HEK293 (cell line): ENCODE data around the gene APOO.

Experiments
- ATF2 ChIP-seq: fragments of 450-650 bp; formaldehyde crosslinking; IDR thresholded peaks from 2 replicates; pipeline ENCODE4 v1.5.1; 2016; ENCODE audit warnings: missing biosample characterization, missing genetic modification characterization, low read depth
- IKZF3 ChIP-seq: fragments of 450-650 bp; IDR thresholded peaks from 2 replicates; pipeline ENCODE4 v1.5.0; 2018; ENCODE audit warnings: missing biosample characterization, mild to moderate bottlenecking, missing genetic modification characterization, moderate library complexity
- KLF10 ChIP-seq: fragments of 450-650 bp; IDR thresholded peaks from 2 replicates; pipeline ENCODE4 v1.5.1; 2018; ENCODE audit warnings: missing biosample characterization, mild to moderate bottlenecking, missing genetic modification characterization
- KLF17 ChIP-seq: fragments of 450-650 bp; formaldehyde crosslinking; IDR thresholded peaks from 2 replicates; pipeline ENCODE4 v1.5.1; 2016; ENCODE audit warnings: missing biosample characterization, missing genetic modification characterization
- KLF9 ChIP-seq: fragments of 450-650 bp; formaldehyde crosslinking; IDR thresholded peaks from 2 replicates; pipeline ENCODE4 v1.5.1; 2016; ENCODE audit warnings: missing biosample characterization, missing genetic modification characterization, low read depth
- OSR2 ChIP-seq: fragments of 450-650 bp; formaldehyde crosslinking; IDR thresholded peaks from 2 replicates; pipeline ENCODE4 v1.5.1; 2016; ENCODE audit warnings: missing biosample characterization, missing genetic modification characterization
- WT1 ChIP-seq: fragments of 450-650 bp; formaldehyde crosslinking; IDR thresholded peaks from 2 replicates; pipeline ENCODE4 v1.5.1; 2016; ENCODE audit warnings: missing biosample characterization, missing genetic modification characterization
- ZBTB26 ChIP-seq: fragments of 450-650 bp; formaldehyde crosslinking; optimal IDR thresholded peaks from 2 replicates; pipeline ENCODE3; 2016; ENCODE audit warnings: missing biosample characterization, mild to moderate bottlenecking, missing genetic modification characterization
- ZBTB6 ChIP-seq: fragments of 450-650 bp; formaldehyde crosslinking; IDR thresholded peaks from 2 replicates; pipeline ENCODE4 v1.5.1; 2017; ENCODE audit warnings: missing biosample characterization, missing genetic modification characterization
- ZNF132 ChIP-seq: fragments of 450-650 bp; formaldehyde crosslinking; IDR thresholded peaks from 2 replicates; pipeline ENCODE4 v1.5.1; 2017; ENCODE audit warnings: missing biosample characterization, missing genetic modification characterization, borderline replicate concordance
- ZNF140 ChIP-seq: fragments of 450-650 bp; formaldehyde crosslinking; IDR thresholded peaks from 2 replicates; pipeline ENCODE4 v1.5.1; 2016; ENCODE audit warnings: missing biosample characterization, missing genetic modification characterization
- ZNF2 ChIP-seq: fragments of 450-650 bp; formaldehyde crosslinking; IDR thresholded peaks from 2 replicates; pipeline ENCODE4 v1.5.1; 2016; ENCODE audit warnings: missing biosample characterization, missing genetic modification characterization
- ZNF202 ChIP-seq: fragments of 450-650 bp; formaldehyde crosslinking; IDR thresholded peaks from 2 replicates; pipeline ENCODE4 v1.5.1; 2016; ENCODE audit warnings: missing biosample characterization, missing genetic modification characterization, borderline replicate concordance
- ZNF335 ChIP-seq: fragments of 450-650 bp; formaldehyde crosslinking; conservative IDR thresholded peaks from 2 replicates; pipeline ENCODE4 v1.5.1; 2016; ENCODE audit warnings: missing biosample characterization, missing genetic modification characterization
- ZNF37A ChIP-seq: fragments of 450-650 bp; IDR thresholded peaks from 2 replicates; pipeline ENCODE4 v1.5.1; 2018; ENCODE audit warnings: missing biosample characterization, missing genetic modification characterization
- ZNF510 ChIP-seq: fragments of 450-650 bp; formaldehyde crosslinking; IDR thresholded peaks from 2 replicates; pipeline ENCODE4 v1.5.1; 2018; ENCODE audit warnings: mild to moderate bottlenecking, missing genetic modification characterization, missing biosample characterization; ENCODE audit not compliant: insufficient replicate concordance
- ZNF518A ChIP-seq: fragments of 450-650 bp; formaldehyde crosslinking; conservative IDR thresholded peaks from 2 replicates; pipeline ENCODE4 v1.5.1; 2016; ENCODE audit warnings: low read depth, missing biosample characterization, missing genetic modification characterization
- ZNF529 ChIP-seq: fragments of 450-650 bp; formaldehyde crosslinking; IDR thresholded peaks from 2 replicates; pipeline ENCODE4 v1.5.1; 2017; ENCODE audit warnings: missing genetic modification characterization, missing biosample characterization; ENCODE audit not compliant: insufficient replicate concordance
- ZNF544 ChIP-seq: fragments of 450-650 bp; formaldehyde crosslinking; IDR thresholded peaks from 2 replicates; pipeline ENCODE4 v1.5.0; 2017; ENCODE audit warnings: missing biosample characterization, missing genetic modification characterization
- ZNF558 ChIP-seq: fragments of 450-650 bp; formaldehyde crosslinking; IDR thresholded peaks from 2 replicates; pipeline ENCODE4 v1.5.1; 2016; ENCODE audit warnings: missing biosample characterization, missing genetic modification characterization
- ZNF561 ChIP-seq: fragments of 450-650 bp; IDR thresholded peaks from 2 replicates; pipeline ENCODE4 v1.5.1; 2018; ENCODE audit warnings: missing biosample characterization, missing genetic modification characterization, borderline replicate concordance
- ZNF580 ChIP-seq: fragments of 450-650 bp; formaldehyde crosslinking; IDR thresholded peaks from 2 replicates; pipeline ENCODE4 v1.5.1; 2016; ENCODE audit warnings: missing biosample characterization, missing genetic modification characterization
- ZNF585B ChIP-seq: fragments of 450-650 bp; formaldehyde crosslinking; IDR thresholded peaks from 2 replicates; pipeline ENCODE4 v1.5.1; 2016; ENCODE audit warnings: missing biosample characterization, missing genetic modification characterization
- ZNF596 ChIP-seq: fragments of 450-650 bp; IDR thresholded peaks from 2 replicates; pipeline ENCODE4 v1.5.0; 2018; ENCODE audit warnings: missing biosample characterization, mild to moderate bottlenecking, missing genetic modification characterization, moderate library complexity
- ZNF624 ChIP-seq: fragments of 450-650 bp; formaldehyde crosslinking; IDR thresholded peaks from 2 replicates; pipeline ENCODE4 v1.5.1; 2017; ENCODE audit warnings: missing biosample characterization, missing genetic modification characterization
- ZNF677 ChIP-seq: fragments of 450-650 bp; IDR thresholded peaks from 2 replicates; pipeline ENCODE4 v1.5.0; 2018; ENCODE audit warnings: missing biosample characterization, mild to moderate bottlenecking, missing genetic modification characterization, moderate library complexity
- ZNF692 ChIP-seq: fragments of 450-650 bp; formaldehyde crosslinking; IDR thresholded peaks from 2 replicates; pipeline ENCODE4 v1.5.1; 2016; ENCODE audit warnings: missing biosample characterization, missing genetic modification characterization
- ZNF791 ChIP-seq: fragments of 450-650 bp; formaldehyde crosslinking; IDR thresholded peaks from 2 replicates; pipeline ENCODE4 v1.5.1; 2016; ENCODE audit warnings: missing biosample characterization, missing genetic modification characterization
- ZNF792 ChIP-seq: fragments of 450-650 bp; formaldehyde crosslinking; IDR thresholded peaks from 2 replicates; pipeline ENCODE4 v1.5.1; 2016; ENCODE audit warnings: missing biosample characterization, missing genetic modification characterization
- ZNF837 ChIP-seq: fragments of 450-650 bp; formaldehyde crosslinking; IDR thresholded peaks from 2 replicates; pipeline ENCODE4 v1.5.1; 2016; ENCODE audit warnings: missing biosample characterization, missing genetic modification characterization

The APOO gene

GRCh38 chrX:23944234-23944633, 36.5 kb upstream of the APOO start (continued):
- no peak for TF ChIP-seq ZNF596
- TF ChIP-seq ZNF692, result no peak
- TF ChIP-seq ZNF558 (tag by site-specific recombination), result no peak
- peak; percentile 82 for TF ChIP-seq WT1 (tag by site-specific recombination)
- no peak for TF ChIP-seq ZNF585B
- TF ChIP-seq ZNF202 (tag by site-specific recombination), result no peak
- no peak for TF ChIP-seq ZNF37A (tag by site-specific recombination)
- TF ChIP-seq ZNF510, result no peak
- 0 out of 2 replicates have a peak, but pooled peaks have one; percentile 20 for TF ChIP-seq ZNF580
- peak; percentile 66 for TF ChIP-seq IKZF3
- no peak for TF ChIP-seq ZNF518A (tag by site-specific recombination)
- TF ChIP-seq ZNF624 (tag by site-specific recombination), result no peak
- TF ChIP-seq ATF2, result peak; percentile 59
- TF ChIP-seq ZNF544 (tag by site-specific recombination), result no peak
- TF ChIP-seq KLF17 (tag by site-specific recombination), result no peak
- TF ChIP-seq ZNF791 (tag by site-specific recombination), result no peak
- TF ChIP-seq ZNF837 (tag by site-specific recombination), result no peak
- TF ChIP-seq ZNF2 (tag by site-specific recombination), result 0 out of 2 replicates have a peak, but pooled peaks have one; percentile 21
- no peak for TF ChIP-seq ZNF132 (tag by site-specific recombination)
- TF ChIP-seq ZNF529 (tag by site-specific recombination), result no peak
- TF ChIP-seq ZNF677 (tag by site-specific recombination), result no peak
- TF ChIP-seq KLF9 (tag by site-specific recombination), result no peak
- peak; percentile 84; the same call in 1 of the 2 replicates for TF ChIP-seq ZNF561 (tag by site-specific recombination)
- TF ChIP-seq ZBTB26 (tag by site-specific recombination), result no peak
- peak; percentile 37; the same call in 1 of the 2 replicates for TF ChIP-seq ZNF335 (tag by site-specific recombination)
- no peak for TF ChIP-seq ZNF792 (tag by site-specific recombination)
- peak; percentile 93 for TF ChIP-seq OSR2 (tag by site-specific recombination)
- peak; percentile 87 for TF ChIP-seq ZBTB6
- no peak for TF ChIP-seq ZNF140 (tag by site-specific recombination)
- TF ChIP-seq KLF10 (tag by site-specific recombination), result peak; percentile 86
